IMR-90 (cell line): ENCODE results near the gene ANK3. TPM values are rescaled to one million over a fixed set of nuclear protein-coding genes. Genes with fewer than 3 reads are reported as not detected.

Source experiments
- ATAC-seq: fragments of 200-7000 bp; cut with Tn5 transposase; 2 replicates; pipeline ENCODE4 v1.9.1; 2020; ENCODE audit warnings: low read depth, mild to moderate bottlenecking, moderate library complexity
- BruUV-seq: library from RNA; stranded (reverse); fragments of 400-500 nt; replicated peaks from 2 replicates; lab custom pipeline; 2021; lab: Mats Ljungman, UMichigan
- CTCF ChIA-PET: fragments of 300-600 bp; formaldehyde crosslinking; extraction: SDS; loops from one replicate; lab custom pipeline; 2021; ENCODE audit warnings: antibody characterized with exemption; lab: Yijun Ruan, JAX
- POLR2A ChIA-PET: fragments of 300-600 bp; sonication (Branson Sonifier 250); formaldehyde crosslinking; loops from one replicate; lab custom pipeline; 2022; ENCODE audit warnings: antibody characterized with exemption; ENCODE audit not compliant: unreplicated experiment; lab: Charles Lee
- DNase-seq: peaks from one replicate; pipeline ENCODE4 v3.0.0; 2013
- H2AFZ ChIP-seq: replicated peaks from 2 replicates; pipeline ENCODE3; 2013; ENCODE audit warnings: low read length, mild to moderate bottlenecking; ENCODE audit not compliant: poor library complexity
- H2AK5ac ChIP-seq: 2 replicates; pipeline ENCODE4 v1.6.1; 2013; ENCODE audit warnings: low read depth, low read length, inconsistent platforms
- H2AK9ac ChIP-seq: replicated peaks from 2 replicates; pipeline ENCODE3; 2013; ENCODE audit warnings: mild to moderate bottlenecking, low read depth, low read length, moderate library complexity; ENCODE audit not compliant: poor library complexity
- H2BK120ac ChIP-seq: 2 replicates; pipeline ENCODE4 v1.6.1; 2013; ENCODE audit warnings: low read depth, low read length, inconsistent platforms
- H2BK15ac ChIP-seq: 3 replicates; pipeline ENCODE4 v1.6.1; 2013; ENCODE audit warnings: low read depth, low read length, inconsistent platforms
- H2BK20ac ChIP-seq: 2 replicates; pipeline ENCODE4 v1.6.1; 2013; ENCODE audit warnings: low read depth, mild to moderate bottlenecking, inconsistent platforms, low read length, moderate library complexity
- H2BK5ac ChIP-seq: 2 replicates; pipeline ENCODE4 v1.6.1; 2013; ENCODE audit warnings: mild to moderate bottlenecking, low read depth, low read length, inconsistent platforms; ENCODE audit not compliant: poor library complexity, severe bottlenecking
- H3K14ac ChIP-seq: replicated peaks from 2 replicates; pipeline ENCODE4 v1.6.1; 2013; ENCODE audit warnings: low read depth, low read length, inconsistent platforms
- H3K18ac ChIP-seq: 2 replicates; pipeline ENCODE4 v1.6.1; 2013; ENCODE audit warnings: low read depth, low read length, control low read depth
- H3K23ac ChIP-seq: 2 replicates; pipeline ENCODE4 v1.6.1; 2013; ENCODE audit warnings: low read depth, low read length, inconsistent platforms
- H3K27ac ChIP-seq: 2 replicates; pipeline ENCODE4 v1.5.1; 2013; ENCODE audit warnings: mild to moderate bottlenecking, control low read depth, low read length; ENCODE audit not compliant: insufficient read depth
- H3K27me3 ChIP-seq: 2 replicates; pipeline ENCODE4 v1.6.1; 2013; ENCODE audit warnings: low read length; ENCODE audit not compliant: control insufficient read depth, insufficient read depth
- H3K36me3 ChIP-seq: 2 replicates; pipeline ENCODE4 v1.6.1; 2013; ENCODE audit warnings: low read length, mixed read lengths; ENCODE audit not compliant: control insufficient read depth, insufficient read depth
- H3K4ac ChIP-seq: 2 replicates; pipeline ENCODE4 v1.6.1; 2013; ENCODE audit warnings: low read depth, low read length, inconsistent platforms
- H3K4me1 ChIP-seq: 2 replicates; pipeline ENCODE4 v1.6.1; 2013; ENCODE audit warnings: low read length, mixed read lengths; ENCODE audit not compliant: control insufficient read depth, insufficient read depth
- H3K4me2 ChIP-seq: 2 replicates; pipeline ENCODE4 v1.6.1; 2013; ENCODE audit warnings: low read depth, mild to moderate bottlenecking, control low read depth, low read length, moderate library complexity
- H3K4me3 ChIP-seq: 2 replicates; pipeline ENCODE4 v1.5.1; 2013; ENCODE audit warnings: low read depth, mild to moderate bottlenecking, control low read depth, low read length, moderate library complexity; ENCODE audit not compliant: insufficient read depth
- H3K56ac ChIP-seq: 2 replicates; pipeline ENCODE4 v1.6.1; 2013; ENCODE audit warnings: low read length, inconsistent platforms; ENCODE audit not compliant: insufficient read depth; ENCODE audit errors: extremely low read depth
- H3K79me1 ChIP-seq, 2 experiments: 2 replicates each; pipeline ENCODE4 v1.6.1; 2013; ENCODE audit warnings: low read length in 2 of 2, inconsistent platforms in 1 of 2, low read depth in 1 of 2
- H3K9ac ChIP-seq: 2 replicates; pipeline ENCODE4 v1.6.1; 2013; ENCODE audit warnings: low read depth, low read length, control low read depth
- H3K9me1 ChIP-seq: 2 replicates; pipeline ENCODE4 v1.6.1; 2013; ENCODE audit warnings: low read length, inconsistent platforms; ENCODE audit not compliant: insufficient read depth
- H3K9me3 ChIP-seq: 2 replicates; pipeline ENCODE4 v1.6.1; 2013; ENCODE audit warnings: low read length; ENCODE audit not compliant: control insufficient read depth, insufficient read depth
- H4K20me1 ChIP-seq: 2 replicates; pipeline ENCODE4 v1.6.1; 2013; ENCODE audit warnings: low read length, inconsistent platforms; ENCODE audit not compliant: insufficient read depth
- H4K5ac ChIP-seq: 2 replicates; pipeline ENCODE4 v1.6.1; 2013; ENCODE audit warnings: mild to moderate bottlenecking, low read depth, low read length, control low read depth
- H4K8ac ChIP-seq, 2 experiments: 2 replicates each; pipeline ENCODE4 v1.6.1; 2013; ENCODE audit warnings: low read depth in 2 of 2, low read length in 2 of 2, control low read depth in 1 of 2, inconsistent platforms in 1 of 2
- H4K91ac ChIP-seq: 2 replicates; pipeline ENCODE4 v1.6.1; 2013; ENCODE audit warnings: low read depth, low read length, inconsistent platforms; ENCODE audit not compliant: insufficient read depth
- BHLHE40 ChIP-seq: fragments of 150-350 bp; IDR thresholded peaks from 2 replicates; pipeline ENCODE4 v1.6.1; 2016; ENCODE audit warnings: mild to moderate bottlenecking, low read depth, low read length
- FOS ChIP-seq: fragments of 150-350 bp; IDR thresholded peaks from 2 replicates; pipeline ENCODE4 v1.6.1; 2016; ENCODE audit warnings: low read depth, low read length
- MAFK ChIP-seq: IDR thresholded peaks from 2 replicates; pipeline ENCODE4 v1.6.1; 2012; ENCODE audit warnings: low read depth, low read length, improper control_type of control experiment
- MAZ ChIP-seq: IDR thresholded peaks from 2 replicates; pipeline ENCODE4 v1.6.1; 2012; ENCODE audit warnings: low read depth, mild to moderate bottlenecking, low read length, improper control_type of control experiment, moderate library complexity, borderline replicate concordance
- MXI1 ChIP-seq: IDR thresholded peaks from 2 replicates; pipeline ENCODE4 v1.6.1; 2012; ENCODE audit warnings: low read depth, mild to moderate bottlenecking, low read length, moderate library complexity, borderline replicate concordance
- RCOR1 ChIP-seq: IDR thresholded peaks from 2 replicates; pipeline ENCODE4 v1.6.1; 2012; ENCODE audit warnings: mild to moderate bottlenecking, low read length, improper control_type of control experiment; ENCODE audit not compliant: insufficient replicate concordance
- WGBS, 2 experiments: methylation state at CpG; one replicate each; pipeline versions ENCODE4 v1.1.5 to v1.1.7; 2013; ENCODE audit warnings: missing lambda C conversion rate in 2 of 2; ENCODE audit not compliant: insufficient read length in 1 of 2; ENCODE audit errors: extremely low coverage in 2 of 2; 5-methylcytosine and 5-hydroxymethylcytosine counted together
- dilution Hi-C: fragments of 300-500 bp; cut with HindIII; formaldehyde crosslinking; loops from one replicate; pipeline ENCODE4 v1.14.3; 2018; ENCODE audit warnings: low sequenced_read_pairs; ENCODE audit not compliant: unreplicated experiment
- in situ Hi-C: fragments of 300-500 bp; cut with MboI; formaldehyde crosslinking; loops from 3 replicates; pipeline ENCODE4 v1.14.3; 2019; ENCODE audit warnings: low sequenced_read_pairs, inconsistent platforms, mixed read lengths
- intact Hi-C: fragments of 100-400 bp; cut with micrococcal nuclease; formaldehyde crosslinking; loops from 2 replicates; pipeline ENCODE4 v1.10.0; 2022
- polyA plus RNA-seq, 3 experiments: library from polyadenylated mRNA; depleted of rRNA; stranded (reverse); fragments of >200 nt; gene quantifications; 2 replicates each; pipeline ENCODE4 v1.2.3, GENCODE V29; 2012; ENCODE audit warnings: low replicate concordance in 1 of 3
- total RNA-seq: library from RNA; depleted of rRNA; stranded (reverse); fragments of >200 nt; gene quantifications from 2 replicates; pipeline ENCODE4 v1.2.3, GENCODE V29; 2012
- TF ChIP-seq, protein P1 (sequence below): conservative IDR thresholded peaks from 2 replicates; pipeline ENCODE4 v1.5.1; 2012; ENCODE audit warnings: mild to moderate bottlenecking, low read depth, low read length, improper control_type of control experiment
- TF ChIP-seq, protein P2 (sequence below): fragments of 150-350 bp; IDR thresholded peaks from 2 replicates; pipeline ENCODE4 v1.6.1; 2017; ENCODE audit warnings: mild to moderate bottlenecking, antibody characterized with exemption, low read length, low read depth

Gene ANK3
- total and polyA plus RNA-seq, 2 of the 4 experiments (the other 2 are of a cell fraction), result 0.63 to 1.8 TPM

DNA sequence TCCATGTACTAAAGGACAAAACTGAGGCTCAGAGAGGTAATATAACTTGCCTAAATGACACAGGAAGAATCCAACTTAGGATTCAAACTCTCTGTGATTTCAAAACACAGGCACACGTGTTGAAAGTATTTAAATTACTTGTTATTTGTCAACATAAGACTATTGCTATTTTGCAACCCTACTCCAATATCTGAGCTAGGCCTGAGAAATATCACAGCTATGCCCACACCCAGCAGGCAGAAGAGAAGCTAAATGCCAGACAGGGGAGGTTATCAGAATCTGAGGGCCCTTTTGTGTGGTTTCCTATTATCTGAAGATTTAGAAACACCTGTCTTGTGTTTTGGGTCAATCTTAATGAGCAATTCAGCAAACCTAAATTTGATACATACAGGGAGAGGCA is 204.3 kb downstream of the ANK3 start (continued):
- TF ChIP-seq BHLHE40 (no peak), FOS (no peak), RCOR1 (no peak)

DNA sequence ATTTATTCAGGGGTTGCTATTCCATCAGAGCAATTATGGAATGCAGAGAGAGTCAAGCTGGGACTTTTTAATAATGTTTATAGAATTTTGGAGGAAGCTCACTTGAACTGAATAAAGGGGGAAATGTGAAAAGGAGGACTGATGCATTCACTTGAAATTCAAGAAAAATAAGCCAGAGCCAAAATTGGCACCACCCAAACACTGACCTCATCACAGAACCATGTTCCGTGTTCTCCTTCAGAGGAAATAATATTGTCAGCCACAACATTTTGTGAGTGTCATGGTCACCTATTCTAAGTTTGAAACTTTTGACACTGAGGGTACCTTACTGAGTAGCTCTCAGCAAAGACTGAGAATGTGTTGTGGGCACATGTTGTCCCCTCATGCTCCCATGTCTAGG is 207.0 kb downstream of the ANK3 start:
- ChIA-PET CTCF (interaction anchor here (0.8 kb wide), 1 partner anchor 21 kb away, joined by 4 read pairs; no protein-coding TSS in a partner anchor), POLR2A (no interaction called here)
- Histone ChIP-seq H3K4me3 (no peak overlapping the region), H2BK20ac (no peak overlapping the region), H2BK15ac (no peak overlapping the region), H2AK5ac (no peak overlapping the region; the same call in 1 of the 2 replicates), H2BK120ac (no peak overlapping the region), H3K36me3 (no peaks in the 10 kb centered on the region), H4K8ac (peak overlapping the region in 1 of 2 experiments; percentile 19; a peak in 2 of 4 replicates), H3K9me1 (peaks cover 3% of the 10 kb centered on the region), H2AFZ (no peak overlapping the region), H3K4ac (0 out of 2 replicates have a peak overlapping the region, but pooled peaks have one; percentile 4), H3K9ac (no peak overlapping the region), H2BK5ac (no peak overlapping the region), H4K20me1 (no peaks in the 10 kb centered on the region), H3K79me1 (no peaks in the 10 kb centered on the region), H3K4me2 (no peak overlapping the region), H3K56ac (no peak overlapping the region), H3K9me3 (no peaks in the 10 kb centered on the region), H3K14ac (no peak overlapping the region; the same call in 1 of the 2 replicates), H3K27me3 (no peaks in the 10 kb centered on the region; the same call in 1 of the 2 replicates), H4K5ac (no peak overlapping the region), H3K23ac (peak overlapping the region; percentile 6; the same call in 1 of the 2 replicates), H3K4me1 (peaks cover 3% of the 10 kb centered on the region; the same call in 1 of the 2 replicates), H2AK9ac (no peak overlapping the region), H3K27ac (no peak overlapping the region), H4K91ac (no peak overlapping the region), H3K18ac (no peak overlapping the region)
- no TSS peak for BruUV-seq
- ATAC-seq (peak; percentile 40), DNase-seq (peak; percentile 21)
- in situ Hi-C loops (no loop called here), intact Hi-C loops (no loop called here), dilution Hi-C loops (no loop called here)
- no CpG with 5 or more reads among the region's 1 CpG for WGBS, 2 experiments
- TF ChIP-seq MAFK (no peak), MAZ (no peak), BHLHE40 (no peak), RCOR1 (no peak), MXI1 (no peak)
- TF ChIP-seq, protein P1, sequence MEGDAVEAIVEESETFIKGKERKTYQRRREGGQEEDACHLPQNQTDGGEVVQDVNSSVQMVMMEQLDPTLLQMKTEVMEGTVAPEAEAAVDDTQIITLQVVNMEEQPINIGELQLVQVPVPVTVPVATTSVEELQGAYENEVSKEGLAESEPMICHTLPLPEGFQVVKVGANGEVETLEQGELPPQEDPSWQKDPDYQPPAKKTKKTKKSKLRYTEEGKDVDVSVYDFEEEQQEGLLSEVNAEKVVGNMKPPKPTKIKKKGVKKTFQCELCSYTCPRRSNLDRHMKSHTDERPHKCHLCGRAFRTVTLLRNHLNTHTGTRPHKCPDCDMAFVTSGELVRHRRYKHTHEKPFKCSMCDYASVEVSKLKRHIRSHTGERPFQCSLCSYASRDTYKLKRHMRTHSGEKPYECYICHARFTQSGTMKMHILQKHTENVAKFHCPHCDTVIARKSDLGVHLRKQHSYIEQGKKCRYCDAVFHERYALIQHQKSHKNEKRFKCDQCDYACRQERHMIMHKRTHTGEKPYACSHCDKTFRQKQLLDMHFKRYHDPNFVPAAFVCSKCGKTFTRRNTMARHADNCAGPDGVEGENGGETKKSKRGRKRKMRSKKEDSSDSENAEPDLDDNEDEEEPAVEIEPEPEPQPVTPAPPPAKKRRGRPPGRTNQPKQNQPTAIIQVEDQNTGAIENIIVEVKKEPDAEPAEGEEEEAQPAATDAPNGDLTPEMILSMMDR, result no peak
- TF ChIP-seq, protein P2, sequence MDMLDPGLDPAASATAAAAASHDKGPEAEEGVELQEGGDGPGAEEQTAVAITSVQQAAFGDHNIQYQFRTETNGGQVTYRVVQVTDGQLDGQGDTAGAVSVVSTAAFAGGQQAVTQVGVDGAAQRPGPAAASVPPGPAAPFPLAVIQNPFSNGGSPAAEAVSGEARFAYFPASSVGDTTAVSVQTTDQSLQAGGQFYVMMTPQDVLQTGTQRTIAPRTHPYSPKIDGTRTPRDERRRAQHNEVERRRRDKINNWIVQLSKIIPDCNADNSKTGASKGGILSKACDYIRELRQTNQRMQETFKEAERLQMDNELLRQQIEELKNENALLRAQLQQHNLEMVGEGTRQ, result no peak
